Activated CD8-positive, alpha-beta T cell treated with anti-CD3 and anti-CD28 coated beads for 36 hours (primary cell): Measurements from ENCODE around the gene FAF1. TPM values are rescaled to one million over a fixed set of nuclear protein-coding genes. Genes with fewer than 3 reads are reported as not detected.

Experiments used
- ATAC-seq: fragments of 200-7000 bp; cut with Tn5 transposase; one replicate; pipeline ENCODE4 v1.10.0; 2021; ENCODE audit warnings: mild to moderate bottlenecking, moderate library complexity
- CTCF ChIA-PET: fragments of 350-600 bp; sonication (Branson Sonifier 250); formaldehyde crosslinking; loops from one replicate; lab custom pipeline; 2021; ENCODE audit warnings: antibody characterized with exemption; lab: Charles Lee
- POLR2A ChIA-PET: fragments of 350-600 bp; sonication (Branson Sonifier 250); formaldehyde crosslinking; loops from one replicate; lab custom pipeline; 2021; ENCODE audit warnings: antibody characterized with exemption; lab: Charles Lee
- DNase-seq: peaks from one replicate; pipeline ENCODE4 v3.0.0-alpha.2; 2020
- H3K27ac Mint-ChIP-seq: one replicate; pipeline ENCODE4 v1.8.0; 2021; ENCODE audit warnings: mild to moderate bottlenecking, mixed read lengths
- H3K27me3 Mint-ChIP-seq: one replicate; pipeline ENCODE4 v1.8.0; 2021; ENCODE audit warnings: mixed read lengths
- H3K36me3 Mint-ChIP-seq: one replicate; pipeline ENCODE4 v1.8.0; 2021; ENCODE audit warnings: low read depth, mixed read lengths
- H3K4me1 Mint-ChIP-seq: one replicate; pipeline ENCODE4 v1.8.0; 2021; ENCODE audit warnings: low read depth, mixed read lengths
- H3K4me3 Mint-ChIP-seq: one replicate; pipeline ENCODE4 v1.8.0; 2021; ENCODE audit warnings: mild to moderate bottlenecking, moderate library complexity, mixed read lengths
- H3K9me3 Mint-ChIP-seq: one replicate; pipeline ENCODE4 v1.8.0; 2021; ENCODE audit warnings: mixed read lengths
- intact Hi-C: fragments of 100-400 bp; cut with micrococcal nuclease; formaldehyde crosslinking; loops from one replicate; pipeline ENCODE4 v1.10.0; 2022
- total RNA-seq, 2 experiments: library from RNA; stranded (reverse); gene quantifications; one replicate each; pipeline ENCODE4 v1.2.3, GENCODE V29; 2021
- TF ChIP-seq, protein P1 (sequence below): fragments of 200-600 bp; IDR thresholded peaks from one replicate; pipeline ENCODE4 v1.8.0; 2022; ENCODE audit warnings: antibody characterized with exemption, mild to moderate bottlenecking

Gene FAF1
- total RNA-seq, 2 experiments from 2014 or later, result 82.2 to 87.0 TPM

DNA sequence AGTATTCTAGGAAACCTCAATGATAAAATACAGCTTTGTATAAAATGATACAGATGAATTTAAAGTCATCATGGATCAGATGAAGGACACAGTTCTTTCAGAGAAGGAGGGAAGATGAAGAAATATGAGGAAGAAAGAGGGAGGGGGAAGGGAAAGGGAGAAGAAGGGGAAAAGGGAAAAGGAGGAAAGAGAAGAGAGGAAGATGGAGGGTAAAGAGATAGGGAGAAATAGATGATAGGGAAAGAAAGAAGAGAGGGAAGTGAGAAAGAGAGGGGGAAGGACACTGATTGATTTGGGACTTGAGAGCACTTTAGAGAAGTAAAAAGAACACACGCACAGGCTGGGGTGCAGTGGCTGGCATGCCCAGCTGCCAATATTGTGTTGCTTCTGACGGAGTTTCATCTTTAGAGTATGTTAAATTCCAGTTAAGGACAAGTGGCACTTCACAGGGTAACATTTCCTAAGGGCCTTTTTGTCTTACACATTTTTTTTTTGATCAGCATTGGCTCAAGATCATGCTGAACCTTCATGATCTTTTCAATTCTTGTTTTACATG is 300.9 kb downstream of the FAF1 start:
- intact Hi-C loops, result no loop called here
- Mint-ChIP-seq H3K4me3 (no peak overlapping the region), H3K4me1 (peaks cover 4% of the 10 kb centered on the region), H3K27me3 (no peaks in the 10 kb centered on the region), H3K36me3 (peaks cover 8% of the 10 kb centered on the region), H3K9me3 (no peaks in the 10 kb centered on the region), H3K27ac (no peak overlapping the region)
- TF ChIP-seq, protein P1, sequence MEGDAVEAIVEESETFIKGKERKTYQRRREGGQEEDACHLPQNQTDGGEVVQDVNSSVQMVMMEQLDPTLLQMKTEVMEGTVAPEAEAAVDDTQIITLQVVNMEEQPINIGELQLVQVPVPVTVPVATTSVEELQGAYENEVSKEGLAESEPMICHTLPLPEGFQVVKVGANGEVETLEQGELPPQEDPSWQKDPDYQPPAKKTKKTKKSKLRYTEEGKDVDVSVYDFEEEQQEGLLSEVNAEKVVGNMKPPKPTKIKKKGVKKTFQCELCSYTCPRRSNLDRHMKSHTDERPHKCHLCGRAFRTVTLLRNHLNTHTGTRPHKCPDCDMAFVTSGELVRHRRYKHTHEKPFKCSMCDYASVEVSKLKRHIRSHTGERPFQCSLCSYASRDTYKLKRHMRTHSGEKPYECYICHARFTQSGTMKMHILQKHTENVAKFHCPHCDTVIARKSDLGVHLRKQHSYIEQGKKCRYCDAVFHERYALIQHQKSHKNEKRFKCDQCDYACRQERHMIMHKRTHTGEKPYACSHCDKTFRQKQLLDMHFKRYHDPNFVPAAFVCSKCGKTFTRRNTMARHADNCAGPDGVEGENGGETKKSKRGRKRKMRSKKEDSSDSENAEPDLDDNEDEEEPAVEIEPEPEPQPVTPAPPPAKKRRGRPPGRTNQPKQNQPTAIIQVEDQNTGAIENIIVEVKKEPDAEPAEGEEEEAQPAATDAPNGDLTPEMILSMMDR, result no peak
- ChIA-PET POLR2A (no interaction called here), CTCF (no interaction called here)
- no peak for DNase-seq
- ATAC-seq, result no peak

DNA sequence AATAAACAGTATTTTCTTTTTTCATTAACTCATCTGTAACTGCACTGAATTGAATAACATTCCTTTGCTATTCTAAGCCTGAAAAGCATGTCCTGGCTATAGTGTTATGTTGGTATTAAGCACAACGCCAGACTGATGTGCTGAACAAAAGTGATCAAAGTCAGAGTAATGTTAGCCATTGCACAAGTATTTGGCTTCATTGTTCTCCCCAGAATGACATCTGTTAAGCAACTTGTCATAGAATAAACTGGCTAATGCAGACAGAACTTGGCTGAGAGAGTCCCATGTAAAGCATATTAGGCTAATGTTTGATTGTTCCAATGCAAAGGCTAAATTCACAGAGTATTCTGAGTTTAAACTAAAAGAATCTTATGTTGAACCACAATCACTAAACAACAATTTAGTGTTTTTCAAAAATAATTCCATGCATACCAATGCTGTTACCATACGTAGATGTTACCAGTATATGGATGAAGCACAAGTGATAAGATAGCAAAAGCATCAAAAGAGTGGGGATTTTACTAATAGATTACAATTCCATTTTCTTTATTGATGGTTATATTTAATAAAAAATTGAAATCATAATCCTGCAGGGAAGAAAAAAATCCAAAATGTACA is 301.5 kb downstream of the FAF1 start:
- Mint-ChIP-seq H3K27me3 (no peaks in the 10 kb centered on the region), H3K4me1 (peaks cover 4% of the 10 kb centered on the region), H3K36me3 (peaks cover 8% of the 10 kb centered on the region), H3K4me3 (no peak overlapping the region), H3K27ac (no peak overlapping the region), H3K9me3 (no peaks in the 10 kb centered on the region)
- ChIA-PET CTCF (no interaction called here), POLR2A (no interaction called here)
- TF ChIP-seq, protein P1, result no peak
- intact Hi-C loops, result no loop called here
- ATAC-seq (no peak), DNase-seq (no peak)

DNA sequence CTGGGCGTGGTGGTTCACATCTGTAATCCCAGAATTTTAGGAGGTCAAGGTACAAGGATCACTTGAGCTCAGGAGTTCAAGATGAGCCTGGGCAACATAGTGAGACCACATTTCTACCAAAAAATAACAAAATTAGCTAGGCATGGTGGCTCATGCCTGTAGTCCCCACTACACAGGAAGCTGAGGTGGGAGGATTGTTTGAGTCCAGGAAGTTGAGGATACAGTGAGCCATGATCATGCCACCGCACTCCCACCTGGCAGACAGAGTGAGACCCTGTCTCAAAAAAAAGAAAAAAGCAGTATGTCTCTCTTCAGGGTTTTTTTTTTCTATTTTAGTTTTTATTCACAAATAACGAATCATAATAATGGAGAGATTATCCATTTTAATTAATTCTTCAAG is 303.1 kb downstream of the FAF1 start:
- Mint-ChIP-seq H3K4me1 (peaks cover 4% of the 10 kb centered on the region), H3K36me3 (peaks cover 8% of the 10 kb centered on the region), H3K27me3 (no peaks in the 10 kb centered on the region), H3K4me3 (no peak overlapping the region), H3K9me3 (no peaks in the 10 kb centered on the region), H3K27ac (no peak overlapping the region)
- intact Hi-C loops, result no loop called here
- no peak for ATAC-seq
- DNase-seq, result no peak
- ChIA-PET POLR2A (no interaction called here), CTCF (no interaction called here)
- TF ChIP-seq, protein P1, result no peak

DNA sequence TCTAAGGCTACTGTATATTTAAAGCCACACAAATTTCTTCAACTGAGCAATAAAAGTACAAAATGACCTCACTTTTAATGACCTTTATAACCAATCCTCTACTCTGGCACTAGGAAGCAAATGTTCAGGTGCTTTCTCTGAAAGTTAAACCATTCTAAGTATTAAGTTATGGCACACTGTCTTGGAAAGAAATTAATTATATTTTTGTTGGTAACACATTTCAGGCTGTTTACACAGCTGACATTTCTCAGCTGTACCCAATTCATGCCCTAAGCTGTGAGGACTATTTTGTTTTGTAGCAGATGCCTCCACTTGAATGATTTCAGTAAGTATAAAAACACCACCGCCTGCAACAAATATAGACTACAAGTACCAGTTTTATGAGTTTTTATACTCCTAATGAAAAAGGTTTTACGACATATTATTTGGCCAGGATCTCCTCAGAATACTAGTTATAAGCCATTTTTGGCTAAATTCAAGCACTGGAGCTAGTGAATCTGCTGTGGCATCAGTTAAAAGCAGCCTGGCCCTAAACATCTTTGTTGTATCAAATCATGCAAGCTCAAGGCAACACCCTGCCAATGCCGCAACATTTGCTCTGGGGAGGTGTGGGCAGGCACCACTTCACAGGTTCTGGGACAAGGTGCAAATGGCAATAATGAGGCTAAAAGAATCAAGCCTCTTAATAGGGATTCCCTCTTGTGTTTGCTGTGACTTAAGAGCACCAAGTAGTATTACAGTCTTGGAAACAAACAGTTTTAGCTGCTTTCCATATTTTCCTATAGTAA is 308.4 kb downstream of the FAF1 start:
- TF ChIP-seq, protein P1, result no peak
- H3K27ac Mint-ChIP-seq, result no peak overlapping the region
- intact Hi-C loops, result no loop called here
- ATAC-seq (no peak), DNase-seq (no peak)
- no peaks in the 10 kb centered on the region for H3K27me3 Mint-ChIP-seq
- H3K4me1 Mint-ChIP-seq, result no peaks in the 10 kb centered on the region
- peaks cover 8% of the 10 kb centered on the region for H3K36me3 Mint-ChIP-seq
- ChIA-PET CTCF (interaction anchor here (1.1 kb wide), 1 partner anchor 23 kb away, joined by 3 read pairs; no protein-coding TSS in a partner anchor), POLR2A (no interaction called here)
- no peaks in the 10 kb centered on the region for H3K9me3 Mint-ChIP-seq
- no peak overlapping the region for H3K4me3 Mint-ChIP-seq

DNA sequence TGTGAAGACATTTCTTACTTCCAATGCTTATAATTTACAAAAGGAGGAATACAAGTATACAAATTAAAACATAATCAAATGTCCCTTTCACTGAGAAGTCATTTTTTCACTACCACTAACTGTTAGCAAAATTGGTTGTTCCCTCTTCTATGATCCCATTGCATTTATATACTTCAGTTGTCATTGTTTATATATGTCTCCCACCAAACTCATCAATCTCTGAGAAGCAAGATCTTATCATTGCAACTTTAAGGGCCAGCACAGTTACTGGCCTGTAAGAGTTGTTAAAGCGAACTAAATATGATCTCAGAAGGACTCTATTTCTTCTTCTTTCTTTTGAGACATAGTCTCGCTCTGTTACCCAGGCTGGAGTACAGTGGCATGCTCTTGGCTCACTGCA is 313.5 kb downstream of the FAF1 start:
- intact Hi-C loops, result no loop called here
- DNase-seq (no peak), ATAC-seq (no peak)
- Mint-ChIP-seq H3K27me3 (no peaks in the 10 kb centered on the region), H3K27ac (no peak overlapping the region), H3K36me3 (peaks cover 11% of the 10 kb centered on the region), H3K4me3 (no peak overlapping the region), H3K9me3 (no peaks in the 10 kb centered on the region), H3K4me1 (no peaks in the 10 kb centered on the region)
- TF ChIP-seq, protein P1, result no peak
- POLR2A ChIA-PET, result no interaction called here
- CTCF ChIA-PET, result no interaction called here
